Calu3 (cell line): ENCODE measurements around the gene PAGE1. TPM values are rescaled to one million over a fixed set of nuclear protein-coding genes. Genes with fewer than 3 reads are reported as not detected.
"Not testable (repeated sequence)": the region's sequence is repeated elsewhere in the genome, so short reads cannot be mapped to it uniquely, and the experiment has no call there.

Source experiments
- Bru-seq: library from RNA; stranded (reverse); fragments of 400-500 nt; gene quantifications from one replicate; lab custom pipeline; 2021; lab: Mats Ljungman, UMichigan
- BruChase-seq, 2 experiments: library from RNA; stranded (reverse); fragments of 400-500 nt; gene quantifications; one replicate each; lab custom pipeline; 2021; lab: Mats Ljungman, UMichigan
- BruUV-seq: library from RNA; stranded (reverse); fragments of 400-500 nt; replicated peaks from 2 replicates; lab custom pipeline; 2021; lab: Mats Ljungman, UMichigan
- CTCF ChIA-PET: fragments of 300-600 bp; sonication (Branson Sonifier 250); formaldehyde crosslinking; loops from one replicate; lab custom pipeline; 2022; ENCODE audit warnings: antibody characterized with exemption; lab: Charles Lee
- DNase-seq: peaks from one replicate; pipeline ENCODE4 v3.0.0; 2022
- H3K27ac Mint-ChIP-seq: one replicate; pipeline ENCODE4 v1.8.0; 2022; ENCODE audit warnings: mixed read lengths; ENCODE audit not compliant: unreplicated experiment
- H3K27me3 Mint-ChIP-seq: one replicate; pipeline ENCODE4 v1.8.0; 2022; ENCODE audit warnings: mixed read lengths; ENCODE audit not compliant: unreplicated experiment
- H3K36me3 Mint-ChIP-seq: one replicate; pipeline ENCODE4 v1.8.0; 2022; ENCODE audit warnings: mild to moderate bottlenecking, moderate library complexity, mixed read lengths; ENCODE audit not compliant: insufficient read depth, unreplicated experiment
- H3K4me1 Mint-ChIP-seq: one replicate; pipeline ENCODE4 v1.8.0; 2022; ENCODE audit warnings: mild to moderate bottlenecking, low read depth, mixed read lengths; ENCODE audit not compliant: unreplicated experiment
- H3K4me3 Mint-ChIP-seq: one replicate; pipeline ENCODE4 v1.8.0; 2022; ENCODE audit warnings: mild to moderate bottlenecking, low read depth, moderate library complexity, mixed read lengths; ENCODE audit not compliant: unreplicated experiment
- H3K9me3 Mint-ChIP-seq: one replicate; pipeline ENCODE4 v1.8.0; 2022; ENCODE audit warnings: low read depth, mixed read lengths; ENCODE audit not compliant: unreplicated experiment
- intact Hi-C: fragments of 100-400 bp; cut with micrococcal nuclease; formaldehyde crosslinking; loops from one replicate; pipeline ENCODE4 v1.10.0; 2022; ENCODE audit not compliant: unreplicated experiment
- long read RNA-seq: library from polyadenylated mRNA; stranded (forward); transcript quantifications from one replicate; pipeline ENCODE4 v2.0.0, GENCODE V29; 2022
- total RNA-seq: library from RNA; stranded (reverse); gene quantifications from 2 replicates; pipeline ENCODE4 v1.2.3, GENCODE V29; 2022
- TF ChIP-seq, protein P1 (sequence below): fragments of 200-600 bp; IDR thresholded peaks from one replicate; pipeline ENCODE4 v1.8.0; 2022; ENCODE audit warnings: antibody characterized with exemption; ENCODE audit not compliant: unreplicated experiment

PAGE1 gene, protein sequence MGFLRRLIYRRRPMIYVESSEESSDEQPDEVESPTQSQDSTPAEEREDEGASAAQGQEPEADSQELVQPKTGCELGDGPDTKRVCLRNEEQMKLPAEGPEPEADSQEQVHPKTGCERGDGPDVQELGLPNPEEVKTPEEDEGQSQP
- total RNA-seq (not detected in 2 replicates), Bru-seq, nascent RNA (not detected), BruChase-seq, experiment 1, labeled RNA remaining after a 6-hour chase (not detected), BruChase-seq, experiment 2, labeled RNA remaining after a 2-hour chase (not detected)
- long read RNA-seq: 0 reads

DNA sequence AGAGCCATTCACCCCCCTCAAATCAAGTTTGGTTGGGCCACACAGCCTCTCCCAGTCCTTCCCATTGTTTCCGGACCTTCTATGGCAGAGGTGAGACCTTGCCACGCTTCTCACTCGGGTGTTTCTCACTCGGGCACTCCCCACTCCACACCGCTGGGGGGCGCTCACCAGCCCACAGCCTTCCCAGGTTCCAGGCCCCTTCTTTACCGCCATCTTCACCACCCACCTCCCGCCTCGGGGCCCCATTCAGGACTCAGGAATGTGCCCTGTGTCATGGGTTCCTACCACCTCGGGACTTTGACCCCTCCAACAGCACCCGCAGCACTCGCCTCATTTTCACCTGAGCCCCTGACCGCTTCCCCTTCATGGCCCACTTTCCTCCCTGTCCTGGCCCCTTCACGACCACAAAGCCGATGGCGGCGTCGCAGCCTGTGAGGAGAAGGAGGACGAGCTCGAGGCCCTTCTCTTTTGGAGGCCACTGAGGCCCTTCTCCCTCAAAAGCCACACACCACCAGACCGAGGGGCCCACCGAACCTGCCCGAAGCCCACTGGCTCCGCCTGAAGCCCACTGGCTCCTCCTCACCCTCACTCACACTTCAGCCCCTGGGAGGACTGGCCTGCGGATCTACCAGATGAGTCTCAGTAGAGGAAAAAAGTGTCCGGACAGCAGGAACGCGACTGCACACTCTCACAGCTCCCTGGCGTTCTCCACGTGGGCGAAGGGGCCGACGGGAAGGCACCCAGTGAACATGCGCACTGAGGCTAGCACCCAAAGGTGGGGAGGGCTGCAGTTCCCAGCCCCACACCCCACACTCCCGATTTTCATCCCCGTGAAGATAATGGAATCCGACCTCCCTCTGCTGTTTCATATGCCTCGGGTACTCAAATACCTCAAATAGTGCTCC is at the start of gene PAGE1:
Gene PAGE1, minus strand, starts transcription at position 709 of the 905 bp plus-strand sequence. CDS start 1,214 bp downstream, outside the sequence.
- Mint-ChIP-seq H3K9me3 (no peaks in the 10 kb centered on the region), H3K36me3 (no peaks in the 10 kb centered on the region), H3K4me1 (no peaks in the 10 kb centered on the region), H3K4me3 (no peak within 1 kb of the TSS), H3K27ac (no peak within 1 kb of the TSS), H3K27me3 (peaks cover 16% of the 10 kb centered on the region)
- TF ChIP-seq, protein P1, sequence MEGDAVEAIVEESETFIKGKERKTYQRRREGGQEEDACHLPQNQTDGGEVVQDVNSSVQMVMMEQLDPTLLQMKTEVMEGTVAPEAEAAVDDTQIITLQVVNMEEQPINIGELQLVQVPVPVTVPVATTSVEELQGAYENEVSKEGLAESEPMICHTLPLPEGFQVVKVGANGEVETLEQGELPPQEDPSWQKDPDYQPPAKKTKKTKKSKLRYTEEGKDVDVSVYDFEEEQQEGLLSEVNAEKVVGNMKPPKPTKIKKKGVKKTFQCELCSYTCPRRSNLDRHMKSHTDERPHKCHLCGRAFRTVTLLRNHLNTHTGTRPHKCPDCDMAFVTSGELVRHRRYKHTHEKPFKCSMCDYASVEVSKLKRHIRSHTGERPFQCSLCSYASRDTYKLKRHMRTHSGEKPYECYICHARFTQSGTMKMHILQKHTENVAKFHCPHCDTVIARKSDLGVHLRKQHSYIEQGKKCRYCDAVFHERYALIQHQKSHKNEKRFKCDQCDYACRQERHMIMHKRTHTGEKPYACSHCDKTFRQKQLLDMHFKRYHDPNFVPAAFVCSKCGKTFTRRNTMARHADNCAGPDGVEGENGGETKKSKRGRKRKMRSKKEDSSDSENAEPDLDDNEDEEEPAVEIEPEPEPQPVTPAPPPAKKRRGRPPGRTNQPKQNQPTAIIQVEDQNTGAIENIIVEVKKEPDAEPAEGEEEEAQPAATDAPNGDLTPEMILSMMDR: no peak
- DNase-seq: no peak
- CTCF ChIA-PET: no interaction called here
- intact Hi-C loops: no loop called here
- BruUV-seq: no TSS peak

DNA sequence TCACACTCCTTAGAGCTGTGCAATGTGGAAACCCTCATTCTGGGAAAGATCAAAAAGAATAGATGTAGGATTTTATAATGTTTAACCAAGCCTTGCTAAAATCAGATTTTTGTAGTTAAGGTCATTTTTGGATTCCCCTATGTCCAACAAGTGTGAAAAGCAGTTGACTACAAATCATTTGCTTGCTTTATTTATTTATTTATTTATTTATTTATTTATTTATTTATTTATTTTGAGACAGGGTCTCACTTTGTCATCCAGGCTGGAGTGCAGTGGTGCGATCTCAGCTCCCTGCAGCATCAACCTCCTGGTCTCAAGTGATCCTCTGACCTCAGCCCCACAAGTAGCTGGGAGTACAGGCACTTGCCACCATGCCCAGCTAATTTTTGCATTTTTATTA is 45.7 kb upstream of the PAGE1 start:
- CTCF ChIA-PET, DNase-seq, intact Hi-C loops, H3K4me1 Mint-ChIP-seq, H3K27ac Mint-ChIP-seq, H3K36me3 Mint-ChIP-seq, H3K4me3 Mint-ChIP-seq, H3K27me3 Mint-ChIP-seq, H3K9me3 Mint-ChIP-seq, BruUV-seq: not testable (repeated sequence)

DNA sequence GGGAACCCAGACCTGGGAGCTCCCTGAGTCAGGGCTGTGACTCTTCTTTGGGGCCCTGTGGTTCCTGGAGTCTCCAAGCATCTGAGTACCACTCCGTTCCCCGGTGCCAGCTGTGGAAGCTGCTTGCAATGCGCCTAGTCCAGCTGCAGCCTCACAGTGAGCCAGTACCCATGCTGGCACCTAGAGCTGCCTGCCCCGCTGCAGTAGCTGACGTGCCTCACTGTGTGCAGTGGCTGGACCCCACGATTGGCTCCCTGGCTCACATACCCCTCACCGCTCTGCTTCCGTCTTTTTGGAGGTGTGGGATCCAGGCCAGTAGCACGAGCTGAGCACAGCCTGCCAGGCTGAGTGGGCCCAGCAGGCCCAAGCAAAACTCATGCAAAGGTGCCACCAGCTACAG is 32.1 kb upstream of the PAGE1 start:
- no peaks in the 10 kb centered on the region for H3K9me3 Mint-ChIP-seq
- intact Hi-C loops: no loop called here

DNA sequence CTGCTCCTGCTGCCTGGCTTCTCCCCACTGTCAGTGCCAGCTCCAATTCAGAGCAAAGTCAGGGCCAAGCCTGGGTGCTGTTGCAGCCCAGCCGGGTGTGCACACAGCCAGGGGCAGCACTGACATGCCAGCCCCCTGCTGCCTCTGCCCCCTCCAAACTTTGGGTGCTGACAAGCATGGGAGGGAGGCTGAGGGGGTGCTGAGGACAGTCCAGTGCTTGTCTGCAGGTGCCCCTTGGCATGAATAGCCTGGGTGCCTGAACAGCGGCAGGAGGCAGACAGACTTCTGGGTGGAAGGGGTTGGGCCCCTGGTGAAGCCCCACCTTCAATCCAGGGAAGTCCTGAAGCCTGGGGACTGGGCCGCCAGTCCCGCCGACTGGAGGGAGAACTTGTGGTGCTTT is 31.2 kb upstream of the PAGE1 start:
- TF ChIP-seq, protein P1: no peak
- CTCF ChIA-PET: no interaction called here
- no peak for DNase-seq
- no peaks in the 10 kb centered on the region for H3K36me3 Mint-ChIP-seq
- intact Hi-C loops: no loop called here
- no peaks in the 10 kb centered on the region for H3K9me3 Mint-ChIP-seq
- no peaks in the 10 kb centered on the region for H3K4me1 Mint-ChIP-seq
- no peak overlapping the region for H3K27ac Mint-ChIP-seq
- H3K27me3 Mint-ChIP-seq: peaks cover 29% of the 10 kb centered on the region
- H3K4me3 Mint-ChIP-seq: no peak overlapping the region
- no TSS peak for BruUV-seq

More for the DNA sequence above, 32.1 kb upstream of the PAGE1 start:
- BruUV-seq: no TSS peak
- CTCF ChIA-PET: no interaction called here
- TF ChIP-seq, protein P1: no peak
- no peak overlapping the region for H3K4me3 Mint-ChIP-seq
- no peak for DNase-seq
- H3K36me3 Mint-ChIP-seq: no peaks in the 10 kb centered on the region
- H3K4me1 Mint-ChIP-seq: no peaks in the 10 kb centered on the region
- H3K27me3 Mint-ChIP-seq: peaks cover 24% of the 10 kb centered on the region
- no peak overlapping the region for H3K27ac Mint-ChIP-seq
